PC-9 (cell line): ENCODE measurements around the gene MIGA1.

Source experiments
- EZH2 ChIP-seq: fragments of 200-600 bp; sonication (generic); IDR thresholded peaks from 2 replicates; pipeline ENCODE4 v1.8.0; 2017; ENCODE audit warnings: antibody characterized with exemption, low read depth
- TF ChIP-seq, protein P1 (sequence below): fragments of 200-600 bp; sonication (generic); conservative IDR thresholded peaks from 2 replicates; pipeline ENCODE4 v1.6.1; 2017; ENCODE audit warnings: mixed run types, antibody characterized with exemption, mild to moderate bottlenecking, moderate library complexity

GRCh38 chr1:77866296-77866695, 86.8 kb downstream of the MIGA1 start:
- TF ChIP-seq, protein P1, sequence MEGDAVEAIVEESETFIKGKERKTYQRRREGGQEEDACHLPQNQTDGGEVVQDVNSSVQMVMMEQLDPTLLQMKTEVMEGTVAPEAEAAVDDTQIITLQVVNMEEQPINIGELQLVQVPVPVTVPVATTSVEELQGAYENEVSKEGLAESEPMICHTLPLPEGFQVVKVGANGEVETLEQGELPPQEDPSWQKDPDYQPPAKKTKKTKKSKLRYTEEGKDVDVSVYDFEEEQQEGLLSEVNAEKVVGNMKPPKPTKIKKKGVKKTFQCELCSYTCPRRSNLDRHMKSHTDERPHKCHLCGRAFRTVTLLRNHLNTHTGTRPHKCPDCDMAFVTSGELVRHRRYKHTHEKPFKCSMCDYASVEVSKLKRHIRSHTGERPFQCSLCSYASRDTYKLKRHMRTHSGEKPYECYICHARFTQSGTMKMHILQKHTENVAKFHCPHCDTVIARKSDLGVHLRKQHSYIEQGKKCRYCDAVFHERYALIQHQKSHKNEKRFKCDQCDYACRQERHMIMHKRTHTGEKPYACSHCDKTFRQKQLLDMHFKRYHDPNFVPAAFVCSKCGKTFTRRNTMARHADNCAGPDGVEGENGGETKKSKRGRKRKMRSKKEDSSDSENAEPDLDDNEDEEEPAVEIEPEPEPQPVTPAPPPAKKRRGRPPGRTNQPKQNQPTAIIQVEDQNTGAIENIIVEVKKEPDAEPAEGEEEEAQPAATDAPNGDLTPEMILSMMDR, result no peak
- TF ChIP-seq EZH2, result no peak
